ENCODE measurements around the gene GPRC5C.

DNA sequence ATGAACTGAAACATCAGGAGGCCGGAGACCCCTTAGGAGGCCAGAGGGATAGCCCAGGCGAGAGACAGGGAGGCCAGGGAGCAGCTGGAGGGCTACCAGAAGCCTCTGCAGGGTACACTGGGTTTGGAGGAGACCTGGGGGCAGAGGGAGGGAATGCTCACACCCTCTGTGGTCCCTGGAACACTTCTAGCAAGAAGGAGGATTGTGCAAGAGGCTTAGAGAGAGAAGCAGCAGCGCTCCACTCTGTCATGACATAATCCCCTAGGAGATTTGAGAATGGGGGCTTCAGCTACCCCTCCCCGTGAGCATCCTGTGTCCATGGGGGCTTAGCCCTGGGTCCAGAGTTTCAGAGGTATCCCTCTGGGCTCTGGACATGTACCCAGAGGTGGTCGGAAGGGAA, 48.7 kb upstream of the GPRC5C start:
- TF ChIP-seq, protein P1, sequence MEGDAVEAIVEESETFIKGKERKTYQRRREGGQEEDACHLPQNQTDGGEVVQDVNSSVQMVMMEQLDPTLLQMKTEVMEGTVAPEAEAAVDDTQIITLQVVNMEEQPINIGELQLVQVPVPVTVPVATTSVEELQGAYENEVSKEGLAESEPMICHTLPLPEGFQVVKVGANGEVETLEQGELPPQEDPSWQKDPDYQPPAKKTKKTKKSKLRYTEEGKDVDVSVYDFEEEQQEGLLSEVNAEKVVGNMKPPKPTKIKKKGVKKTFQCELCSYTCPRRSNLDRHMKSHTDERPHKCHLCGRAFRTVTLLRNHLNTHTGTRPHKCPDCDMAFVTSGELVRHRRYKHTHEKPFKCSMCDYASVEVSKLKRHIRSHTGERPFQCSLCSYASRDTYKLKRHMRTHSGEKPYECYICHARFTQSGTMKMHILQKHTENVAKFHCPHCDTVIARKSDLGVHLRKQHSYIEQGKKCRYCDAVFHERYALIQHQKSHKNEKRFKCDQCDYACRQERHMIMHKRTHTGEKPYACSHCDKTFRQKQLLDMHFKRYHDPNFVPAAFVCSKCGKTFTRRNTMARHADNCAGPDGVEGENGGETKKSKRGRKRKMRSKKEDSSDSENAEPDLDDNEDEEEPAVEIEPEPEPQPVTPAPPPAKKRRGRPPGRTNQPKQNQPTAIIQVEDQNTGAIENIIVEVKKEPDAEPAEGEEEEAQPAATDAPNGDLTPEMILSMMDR (IDR thresholded peaks at IDR 0.05) = no peak
- TF ChIP-seq EP300 (IDR thresholded peaks at IDR 0.05; ENCODE audit: low read depth) (no peak), POLR2AphosphoS5 (IDR thresholded peaks at IDR 0.05) (no peak)

Measured in transverse colon (tissue), 4 donors.